Measurements from ENCODE around the gene CD300LG.
"Not testable (repeated sequence)": the region's sequence is repeated elsewhere in the genome, so short reads cannot be mapped to it uniquely, and the experiment has no call there.

The CD300LG gene

GRCh38 chr17:43852571-43852970 lies 5.6 kb downstream of the CD300LG start:
- DNase-seq (ENCODE audit: low read depth in 1 of 2, low spot score in 1 of 2): no peak

GRCh38 chr17:43853546-43853945 lies 6.6 kb downstream of the CD300LG start:
- no peak for DNase-seq (ENCODE audit: low read depth in 1 of 2, low spot score in 1 of 2)

GRCh38 chr17:43854498-43854897 lies 7.5 kb downstream of the CD300LG start:
- no peak for DNase-seq (ENCODE audit: low read depth in 1 of 2, low spot score in 1 of 2)

- no peak for DNase-seq (ENCODE audit: low read depth in 1 of 2, low spot score in 1 of 2)
These were observed 8.1 kb downstream of the CD300LG start for GRCh38 chr17:43855061-43855460.

GRCh38 chr17:43856141-43856540 lies 9.2 kb downstream of the CD300LG start:
- DNase-seq (ENCODE audit: low read depth in 1 of 2, low spot score in 1 of 2): no peak

- no peak for DNase-seq (ENCODE audit: low read depth in 1 of 2, low spot score in 1 of 2)
These were observed 10.2 kb downstream of the CD300LG start for GRCh38 chr17:43857141-43857540.

- no peak for DNase-seq (ENCODE audit: low read depth in 1 of 2, low spot score in 1 of 2)
These were observed 11.1 kb downstream of the CD300LG start for GRCh38 chr17:43857957-43858600.

- DNase-seq (ENCODE audit: low read depth in 1 of 2, low spot score in 1 of 2): no peak
These were observed 13.2 kb downstream of the CD300LG start for GRCh38 chr17:43860077-43860725.

- DNase-seq (ENCODE audit: low read depth in 1 of 2, low spot score in 1 of 2): no peak
These were observed 14.1 kb downstream of the CD300LG start for GRCh38 chr17:43860927-43861622.

- no peak for DNase-seq (ENCODE audit: low read depth in 1 of 2, low spot score in 1 of 2)
These were observed 15.0 kb downstream of the CD300LG start for GRCh38 chr17:43861960-43862359.

GRCh38 chr17:43864161-43864984 lies 17.4 kb downstream of the CD300LG start:
- DNase-seq (ENCODE audit: low read depth in 1 of 2, low spot score in 1 of 2): no peak

- DNase-seq (ENCODE audit: low read depth in 1 of 2, low spot score in 1 of 2): no peak
These were observed 21.4 kb downstream of the CD300LG start for GRCh38 chr17:43868226-43868994.

GRCh38 chr17:43869031-43869430 lies 22.1 kb downstream of the CD300LG start:
- DNase-seq (ENCODE audit: low read depth in 1 of 2, low spot score in 1 of 2): not testable (repeated sequence)

- DNase-seq (ENCODE audit: low read depth in 1 of 2, low spot score in 1 of 2): no peak
These were observed 25.1 kb downstream of the CD300LG start for GRCh38 chr17:43871946-43872690.

GRCh38 chr17:43873091-43873490 lies 26.1 kb downstream of the CD300LG start:
- no peak for DNase-seq (ENCODE audit: low read depth in 1 of 2, low spot score in 1 of 2)

- DNase-seq (ENCODE audit: low read depth in 1 of 2, low spot score in 1 of 2): no peak
These were observed 26.8 kb downstream of the CD300LG start for GRCh38 chr17:43873815-43874214.

GRCh38 chr17:43874293-43874692 lies 27.3 kb downstream of the CD300LG start:
- DNase-seq (ENCODE audit: low read depth in 1 of 2, low spot score in 1 of 2): no peak

- no peak for DNase-seq (ENCODE audit: low read depth in 1 of 2, low spot score in 1 of 2)
These were observed 28.6 kb downstream of the CD300LG start for GRCh38 chr17:43875476-43876147.

GRCh38 chr17:43877031-43877430 lies 30.1 kb downstream of the CD300LG start:
- DNase-seq (ENCODE audit: low read depth in 1 of 2, low spot score in 1 of 2): no peak

Data from stimulated activated CD4-positive, alpha-beta T cell treated with anti-CD3 and anti-CD28 coated beads, Interleukin-15, amount 100 ng/mL, for 1 hour (primary cell).